ENCODE measurements around the gene MUC16.

DNA sequence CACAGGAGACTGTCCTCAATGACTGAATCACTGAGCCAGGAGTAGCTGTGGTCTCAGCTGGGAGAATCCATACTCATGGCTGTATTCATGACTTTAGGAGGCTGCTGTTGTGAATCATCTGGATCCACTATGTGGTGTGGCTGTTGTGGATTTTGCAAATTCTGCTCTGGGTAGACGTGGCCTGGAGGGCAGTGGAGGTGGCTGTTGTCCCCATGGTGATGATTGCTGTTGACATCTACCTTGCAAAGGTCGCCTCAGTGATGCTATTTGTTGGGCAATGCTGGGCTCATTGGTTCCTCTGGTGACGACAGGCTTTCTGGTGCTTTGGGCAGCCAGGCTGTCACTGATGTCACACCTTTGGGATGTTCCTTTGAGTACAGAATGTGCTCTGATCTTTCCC is 23.9 kb downstream of the MUC16 start:
- TF ChIP-seq, protein P1, sequence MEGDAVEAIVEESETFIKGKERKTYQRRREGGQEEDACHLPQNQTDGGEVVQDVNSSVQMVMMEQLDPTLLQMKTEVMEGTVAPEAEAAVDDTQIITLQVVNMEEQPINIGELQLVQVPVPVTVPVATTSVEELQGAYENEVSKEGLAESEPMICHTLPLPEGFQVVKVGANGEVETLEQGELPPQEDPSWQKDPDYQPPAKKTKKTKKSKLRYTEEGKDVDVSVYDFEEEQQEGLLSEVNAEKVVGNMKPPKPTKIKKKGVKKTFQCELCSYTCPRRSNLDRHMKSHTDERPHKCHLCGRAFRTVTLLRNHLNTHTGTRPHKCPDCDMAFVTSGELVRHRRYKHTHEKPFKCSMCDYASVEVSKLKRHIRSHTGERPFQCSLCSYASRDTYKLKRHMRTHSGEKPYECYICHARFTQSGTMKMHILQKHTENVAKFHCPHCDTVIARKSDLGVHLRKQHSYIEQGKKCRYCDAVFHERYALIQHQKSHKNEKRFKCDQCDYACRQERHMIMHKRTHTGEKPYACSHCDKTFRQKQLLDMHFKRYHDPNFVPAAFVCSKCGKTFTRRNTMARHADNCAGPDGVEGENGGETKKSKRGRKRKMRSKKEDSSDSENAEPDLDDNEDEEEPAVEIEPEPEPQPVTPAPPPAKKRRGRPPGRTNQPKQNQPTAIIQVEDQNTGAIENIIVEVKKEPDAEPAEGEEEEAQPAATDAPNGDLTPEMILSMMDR (IDR thresholded peaks at IDR 0.05) = no peak
- TF ChIP-seq POLR2A (IDR thresholded peaks at IDR 0.05) = no peak
- no peak for TF ChIP-seq EP300 (IDR thresholded peaks at IDR 0.05)

Data from ovary (tissue), 3 donors.